Dermis blood vessel endothelial cell (primary cell): ENCODE results near the gene NINJ2. TPM values are rescaled to one million over a fixed set of nuclear protein-coding genes. Genes with fewer than 3 reads are reported as not detected.
"Not testable (repeated sequence)": the region's sequence is repeated elsewhere in the genome, so short reads cannot be mapped to it uniquely, and the experiment has no call there.

Source experiments
- DNase-seq: peaks from one replicate; pipeline ENCODE4 v3.0.0; 2010
- total RNA-seq: library from RNA; depleted of rRNA; stranded (reverse); fragments of >200 nt; gene quantifications from 2 replicates; pipeline ENCODE4 v1.2.3, GENCODE V29; 2014

The NINJ2 gene
- total RNA-seq, 1 donor from 2014 or later, result 1.2 TPM

DNA sequence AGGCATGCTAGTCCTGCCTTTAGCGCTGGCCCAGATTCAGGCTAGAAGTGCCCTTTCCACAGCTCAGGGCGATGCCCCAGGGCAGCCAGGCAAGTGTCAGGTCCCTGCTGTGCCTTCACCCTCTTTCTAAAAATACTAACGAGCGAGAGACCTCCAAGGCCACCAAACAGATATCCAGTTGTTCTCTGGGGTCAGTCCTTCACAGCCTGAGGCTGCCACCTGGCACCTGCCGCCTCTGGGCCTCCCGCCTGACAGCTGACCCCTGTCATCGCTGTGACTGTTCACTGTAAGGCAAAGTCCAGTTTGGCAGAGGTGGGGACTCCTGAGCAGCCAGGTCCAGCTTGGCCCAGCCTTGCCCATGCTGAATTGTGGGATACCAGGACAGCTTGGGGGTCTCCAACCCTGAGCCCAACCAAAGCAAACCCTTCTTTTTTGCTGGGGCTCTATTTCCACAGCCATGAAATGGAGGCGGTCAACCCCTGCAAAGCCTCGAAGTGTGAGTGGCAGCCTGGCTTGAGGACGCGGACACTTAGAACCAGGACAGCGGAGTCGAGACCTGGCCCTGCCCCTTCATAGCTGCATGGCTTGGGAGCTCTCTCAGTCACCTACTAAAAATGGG is 79.9 kb downstream of the NINJ2 start:
- DNase-seq, result no peak

DNA sequence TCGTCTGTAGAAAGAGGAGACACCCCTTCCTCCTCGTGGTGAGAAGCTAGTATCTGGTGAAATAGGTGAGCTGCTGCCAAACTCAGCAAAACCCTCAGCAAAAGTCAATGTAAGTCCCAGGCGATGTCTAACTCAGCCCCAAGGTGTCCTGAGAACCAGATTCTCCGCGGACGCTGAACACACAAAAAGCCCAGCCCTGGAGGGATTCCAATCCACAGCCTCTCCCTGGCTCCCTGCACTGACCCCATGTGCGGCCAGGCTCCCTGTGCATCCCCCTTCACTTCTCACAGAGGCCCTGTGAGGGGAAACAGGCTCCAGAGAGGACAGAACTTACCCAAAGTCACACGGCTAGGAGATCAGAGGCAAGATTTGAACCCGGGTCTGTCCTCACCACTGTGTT is 81.5 kb downstream of the NINJ2 start:
- no peak for DNase-seq

DNA sequence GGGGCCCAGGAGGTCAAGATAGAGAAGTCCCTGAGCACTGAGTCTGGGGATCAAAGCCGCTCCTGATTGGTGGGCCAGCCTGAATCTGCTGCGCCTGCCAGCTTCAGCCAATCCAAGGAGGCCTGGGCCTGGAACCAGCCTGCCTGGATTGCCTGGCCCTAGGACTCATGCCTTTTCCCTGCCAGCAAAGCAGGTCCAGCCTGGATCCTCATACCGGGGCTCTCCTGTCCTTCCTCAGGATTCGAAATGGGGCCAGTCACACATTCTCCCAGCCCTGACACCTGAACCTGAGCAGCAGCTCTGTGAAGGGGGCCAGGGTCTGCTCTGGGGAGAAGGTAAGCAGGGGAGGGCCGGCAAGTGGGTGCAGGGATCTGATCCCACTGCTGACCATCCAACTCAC is 81.9 kb downstream of the NINJ2 start:
- DNase-seq, result no peak

GRCh38 chr12:580813-581212 is 82.4 kb downstream of the NINJ2 start:
- DNase-seq, result no peak

DNA sequence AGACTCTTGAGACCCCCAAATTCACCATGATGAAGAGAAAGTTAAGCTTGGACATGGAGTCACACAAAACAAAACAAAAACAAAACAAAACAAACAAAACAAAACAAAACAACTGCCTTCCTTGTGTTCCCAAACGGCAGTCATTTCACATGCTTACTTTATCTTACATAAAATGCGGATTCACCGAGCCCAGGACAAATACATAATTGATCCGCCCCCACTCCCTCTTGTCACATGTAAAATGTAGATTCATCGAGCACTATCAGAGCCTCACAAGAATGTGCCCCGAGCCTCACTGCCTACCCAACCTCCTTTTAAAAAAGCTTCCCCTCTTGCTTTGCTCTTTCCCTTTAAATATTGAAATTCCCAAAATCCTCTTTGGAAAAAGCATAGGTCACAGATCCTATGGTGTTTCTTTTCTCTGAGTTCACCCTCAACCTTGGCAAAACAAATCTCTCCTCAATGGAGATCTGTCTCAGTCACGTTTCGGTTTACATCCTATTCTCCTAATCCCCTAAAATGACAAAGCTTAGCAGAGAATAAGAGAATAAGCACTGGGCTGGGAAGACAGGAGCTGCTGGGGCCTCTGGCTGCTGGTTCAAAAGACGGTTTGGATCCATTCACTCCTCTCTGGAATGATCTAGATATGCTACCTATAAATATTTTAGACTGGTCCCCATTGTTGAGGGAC is 83.7 kb downstream of the NINJ2 start:
- no peak for DNase-seq

DNA sequence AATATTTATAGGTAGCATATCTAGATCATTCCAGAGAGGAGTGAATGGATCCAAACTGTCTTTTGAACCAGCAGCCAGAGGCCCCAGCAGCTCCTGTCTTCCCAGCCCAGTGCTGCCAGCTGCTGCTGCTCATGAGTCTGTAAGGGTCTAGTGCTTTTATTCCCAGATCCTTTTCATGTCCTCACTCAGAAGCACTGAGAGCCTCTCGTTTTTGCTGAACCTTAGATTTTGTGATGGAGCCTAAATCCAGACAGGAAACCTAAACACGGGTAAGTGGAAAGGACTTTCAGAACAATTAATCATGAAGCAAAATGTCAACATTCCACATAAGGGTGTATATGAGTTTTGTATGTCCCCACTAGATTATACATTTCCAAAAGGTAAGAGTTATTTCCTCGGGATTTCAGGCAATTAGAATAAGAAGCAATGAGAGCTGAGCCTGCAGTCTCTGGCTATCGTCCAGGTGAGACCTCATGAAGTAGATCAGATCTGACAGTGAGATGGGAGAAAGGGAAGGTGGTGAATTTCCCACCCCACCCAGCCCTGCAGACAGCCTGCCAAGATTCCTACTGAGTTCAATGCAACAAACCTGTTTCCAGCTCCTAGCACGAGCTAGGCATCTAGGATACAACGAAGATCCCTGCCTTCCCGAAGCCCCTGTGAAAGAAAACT is 84.4 kb downstream of the NINJ2 start:
- no peak for DNase-seq

- DNase-seq, result not testable (repeated sequence)
Observed at GRCh38 chr12:577994-578747, 85.1 kb downstream of the NINJ2 start.

DNA sequence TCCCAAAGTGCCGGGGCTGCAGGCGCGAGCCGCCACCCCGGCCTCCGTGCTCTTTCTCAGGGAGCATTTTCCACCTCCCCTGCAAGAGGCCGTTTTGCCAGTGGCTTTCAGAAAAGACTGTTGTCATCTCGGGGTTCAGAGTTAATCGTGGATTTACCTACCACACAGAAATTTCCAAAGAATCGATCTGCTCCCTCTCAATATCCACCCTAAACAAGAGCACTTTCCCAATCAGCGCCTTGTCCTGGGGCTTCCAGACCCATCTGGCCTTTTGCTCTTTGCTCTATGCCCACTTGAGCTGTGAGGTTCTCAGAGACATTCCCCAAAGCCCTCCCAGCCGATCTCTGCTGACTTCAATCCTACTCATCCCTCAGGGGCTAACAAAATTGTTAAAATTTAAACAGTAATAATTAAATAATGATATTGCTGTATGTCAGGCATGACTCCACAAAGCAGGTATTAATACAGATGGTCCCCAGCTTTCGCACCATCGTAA is 86.6 kb downstream of the NINJ2 start:
- DNase-seq, result no peak

DNA sequence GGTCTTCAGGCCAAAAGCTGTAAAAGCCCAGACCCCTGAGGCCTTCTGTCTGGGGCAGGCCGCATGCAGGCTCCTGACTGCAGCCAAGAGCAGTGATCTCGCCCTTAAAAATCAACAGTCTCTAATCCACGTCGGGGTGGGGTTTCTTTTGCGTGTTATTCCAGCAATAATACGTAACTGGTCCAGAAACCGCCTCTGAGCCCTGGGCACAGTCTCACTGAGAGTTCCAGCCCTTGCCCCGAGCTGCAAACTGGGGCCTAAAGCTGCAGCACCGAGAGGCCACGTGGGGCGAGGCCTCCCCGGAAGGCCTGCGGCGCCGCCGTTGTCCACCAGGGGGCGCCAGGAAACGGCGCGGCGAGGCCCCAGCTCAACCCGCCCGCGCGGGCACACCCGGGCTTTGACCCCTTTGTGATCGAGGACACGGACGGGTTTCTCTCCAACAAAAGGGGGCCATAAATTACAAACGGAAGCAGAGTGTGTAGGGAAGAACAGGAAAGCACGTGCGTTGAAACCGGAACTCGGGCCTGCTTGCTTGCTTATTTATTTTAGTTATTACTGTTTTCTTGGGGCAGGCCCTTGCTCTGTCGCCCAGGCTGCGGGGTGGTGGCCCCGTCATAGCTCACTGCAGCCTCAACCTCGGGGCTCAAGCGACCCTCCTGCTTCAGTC is 87.2 kb downstream of the NINJ2 start:
- DNase-seq, result peak; percentile 73

DNA sequence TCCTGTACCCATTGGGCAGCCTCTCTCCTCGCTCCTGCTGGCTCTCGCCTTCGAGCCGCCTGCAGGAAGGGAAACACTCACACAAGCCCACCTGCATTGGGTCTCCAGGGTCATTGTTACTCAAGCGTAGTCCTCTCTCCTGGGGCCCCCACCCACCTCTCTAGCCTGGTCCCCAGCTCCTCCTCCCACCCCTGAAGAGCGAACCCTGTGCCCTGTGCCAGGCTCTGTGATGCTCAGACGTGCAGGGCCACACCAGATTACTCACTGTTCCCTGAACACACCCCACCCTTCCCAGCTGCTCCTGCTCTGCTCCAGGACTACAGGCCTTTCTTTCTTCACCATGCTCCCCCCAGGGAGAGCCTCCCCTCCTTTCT is 88.1 kb downstream of the NINJ2 start:
- no peak for DNase-seq

GRCh38 chr12:574475-575128 is 88.6 kb downstream of the NINJ2 start:
- no peak for DNase-seq

GRCh38 chr12:573232-573631 is 90.0 kb downstream of the NINJ2 start:
- DNase-seq, result no peak

- peak; percentile 32 for DNase-seq
Observed at GRCh38 chr12:572532-572899, 90.7 kb downstream of the NINJ2 start.

DNA sequence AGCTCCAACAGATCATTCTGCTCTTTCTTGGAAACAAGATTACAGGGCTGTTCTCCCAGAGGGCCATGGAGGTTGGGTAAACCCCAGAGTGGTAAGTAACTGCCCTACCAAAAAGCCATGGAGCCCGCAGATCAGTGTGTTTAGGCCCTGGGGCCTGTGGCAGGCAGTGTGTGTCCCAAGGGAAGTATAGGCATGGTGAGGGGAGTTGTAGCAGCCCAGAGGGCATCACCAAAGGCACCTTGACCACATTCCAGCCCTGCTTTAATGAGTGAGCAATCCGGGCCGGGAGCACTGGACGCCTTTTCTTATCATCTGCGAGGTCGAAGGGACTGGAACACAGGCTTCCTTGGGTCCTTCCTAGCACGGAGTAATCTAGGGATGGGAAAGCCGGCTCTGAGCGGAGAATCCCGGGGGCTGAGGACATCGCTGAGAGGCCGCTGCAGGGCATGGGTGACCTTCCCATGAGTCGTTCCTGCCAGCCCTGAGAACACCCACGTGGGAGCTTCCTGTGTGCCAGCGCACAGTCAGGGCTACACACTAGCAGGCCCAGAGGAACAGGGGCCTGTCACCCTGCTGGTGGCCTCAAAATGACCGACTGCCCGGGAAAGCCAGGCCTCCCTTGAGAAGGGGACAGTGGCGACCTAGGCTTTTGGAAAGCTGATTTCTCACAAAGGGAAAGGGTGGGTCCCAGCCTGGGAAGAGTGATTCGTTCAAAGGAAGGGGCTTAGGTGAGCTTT is 91.3 kb downstream of the NINJ2 start:
- peak; percentile 11 for DNase-seq

DNA sequence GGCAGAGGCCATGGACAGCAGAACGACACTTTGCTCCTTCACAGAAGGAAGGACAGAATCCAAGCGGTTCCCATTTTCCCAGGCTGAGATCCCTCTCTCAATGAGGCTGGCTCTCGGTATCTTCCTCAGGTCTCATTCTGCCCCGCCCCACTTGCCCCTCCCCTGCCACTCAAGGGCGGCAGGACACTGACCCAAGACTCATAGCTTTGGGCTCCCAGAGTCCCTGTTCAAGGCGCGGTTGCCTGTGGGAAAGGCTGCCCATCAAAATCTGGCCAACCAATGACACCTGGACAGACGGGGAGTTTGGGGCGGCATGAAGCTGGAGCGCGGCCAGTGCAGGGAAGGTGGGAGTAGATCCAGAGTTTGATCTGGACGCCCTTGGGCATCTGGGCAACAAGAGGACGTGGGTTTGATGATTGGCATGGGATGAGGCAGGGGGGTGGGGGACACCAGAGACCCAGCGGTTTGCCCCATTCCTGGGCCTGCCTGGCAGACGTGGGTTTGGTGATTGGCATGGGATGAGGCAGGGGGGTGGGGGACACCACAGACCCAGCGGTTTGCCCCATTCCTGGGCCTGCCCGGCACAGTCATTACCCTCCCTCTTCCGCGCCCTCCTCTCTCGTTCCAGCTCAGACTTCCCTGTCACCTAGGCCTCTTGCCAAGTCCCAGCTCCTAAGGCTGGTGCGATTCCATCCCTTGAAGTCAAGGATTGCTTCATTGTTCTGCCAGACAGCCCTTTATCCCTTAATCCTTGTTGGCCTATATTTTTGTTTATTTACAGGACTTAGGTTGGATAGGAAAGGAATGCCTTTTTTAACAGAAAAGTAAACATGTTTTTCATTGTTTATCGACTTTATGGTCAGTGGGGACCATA is 92.1 kb downstream of the NINJ2 start:
- peak; percentile 69 for DNase-seq

DNA sequence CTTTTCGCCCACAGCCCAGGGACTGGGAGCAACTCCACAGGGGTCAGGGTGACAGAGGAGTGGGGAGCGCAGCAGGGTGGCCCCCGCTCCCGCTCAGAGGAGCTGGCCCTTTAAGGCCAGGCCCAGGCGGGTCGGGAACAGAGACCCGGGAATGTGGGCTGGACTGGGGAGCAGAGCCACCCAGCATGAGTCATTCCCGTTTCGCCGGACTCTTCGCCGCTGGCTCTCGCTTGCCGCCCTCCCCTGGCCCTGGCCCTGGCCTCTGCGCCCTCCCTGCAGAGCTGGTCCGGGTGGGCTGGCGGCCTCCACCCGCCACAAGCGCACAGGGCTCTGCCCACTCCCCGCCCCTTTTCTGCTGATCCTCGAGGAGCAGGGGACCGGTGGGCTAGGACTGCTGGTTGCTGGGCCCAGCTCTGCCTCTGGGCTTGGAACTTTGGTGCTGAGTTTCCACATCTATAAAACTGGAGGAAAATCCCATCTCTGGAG is 92.8 kb downstream of the NINJ2 start:
- peak; percentile 87 for DNase-seq

GRCh38 chr12:569803-570434 is 93.3 kb downstream of the NINJ2 start:
- peak; percentile 89 for DNase-seq

DNA sequence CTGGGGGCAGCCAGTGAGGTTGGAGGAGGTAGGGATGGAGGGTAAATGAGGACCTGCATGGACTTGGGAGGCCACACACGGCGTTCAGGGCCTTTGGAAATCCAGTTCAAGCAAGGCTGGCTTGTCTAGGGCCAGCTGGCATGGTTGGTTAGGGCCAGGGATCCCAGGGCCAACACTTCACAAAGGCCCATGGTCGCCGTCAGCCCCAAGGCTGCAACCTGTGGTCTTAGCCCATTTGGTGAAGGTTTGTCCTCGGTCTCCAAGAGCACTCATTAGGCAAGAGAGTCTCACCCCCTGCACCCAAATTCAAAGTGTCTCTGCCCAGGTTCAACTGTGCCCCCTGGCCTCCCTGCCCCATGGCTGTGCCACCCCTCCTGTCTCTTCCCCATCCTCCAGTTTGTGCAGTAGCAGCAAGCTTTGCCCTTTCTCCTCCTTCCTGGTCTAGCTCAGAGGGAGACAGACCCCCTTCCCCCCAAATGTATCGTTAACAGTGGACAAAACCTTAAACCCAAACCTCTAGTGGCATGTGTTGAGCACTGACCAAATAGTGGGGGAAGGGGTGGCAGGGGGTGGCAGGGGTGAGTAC is 94.1 kb downstream of the NINJ2 start:
- DNase-seq, result no peak

- DNase-seq, result no peak
Observed at GRCh38 chr12:568486-568885, 94.8 kb downstream of the NINJ2 start.
